ENCODE results near the gene ELP5.
A peak's percentile ranks its signal among the peaks of the same experiment; 100 is the strongest.

ELP5 gene

GRCh38 chr17:7252176-7253043, at the start of gene ELP5:
ELP5 (plus strand) TSS chr17:7252215; CDS start chr17:7252551, 336 bp downstream.
- DNase-seq: peak; percentile 83

GRCh38 chr17:7203391-7203790, 48.6 kb upstream of the ELP5 start:
- no peak for DNase-seq

- no peak for DNase-seq
These were observed 47.7 kb upstream of the ELP5 start for GRCh38 chr17:7204336-7204735.

- DNase-seq: no peak
These were observed 47.1 kb upstream of the ELP5 start for GRCh38 chr17:7204828-7205461.

GRCh38 chr17:7205561-7205960, 46.5 kb upstream of the ELP5 start:
- no peak for DNase-seq

GRCh38 chr17:7207120-7208001, 44.7 kb upstream of the ELP5 start:
- DNase-seq: no peak

GRCh38 chr17:7208027-7208571, 43.9 kb upstream of the ELP5 start:
- no peak for DNase-seq

- DNase-seq: no peak
These were observed 43.1 kb upstream of the ELP5 start for GRCh38 chr17:7208754-7209460.

GRCh38 chr17:7211491-7212273, 40.3 kb upstream of the ELP5 start:
- DNase-seq: no peak

- DNase-seq: no peak
These were observed 38.1 kb upstream of the ELP5 start for GRCh38 chr17:7213895-7214299.

- DNase-seq: peak; percentile 77
These were observed 37.5 kb upstream of the ELP5 start for GRCh38 chr17:7214300-7215135.

GRCh38 chr17:7215136-7215638, 36.8 kb upstream of the ELP5 start:
- DNase-seq: no peak

- no peak for DNase-seq
These were observed 36.3 kb upstream of the ELP5 start for GRCh38 chr17:7215652-7216180.

GRCh38 chr17:7216242-7217112, 35.5 kb upstream of the ELP5 start:
- no peak for DNase-seq

GRCh38 chr17:7217113-7217987, 34.7 kb upstream of the ELP5 start:
- DNase-seq: no peak

GRCh38 chr17:7218166-7218565, 33.8 kb upstream of the ELP5 start:
- no peak for DNase-seq

GRCh38 chr17:7218758-7219157, 33.3 kb upstream of the ELP5 start:
- no peak for DNase-seq

GRCh38 chr17:7219229-7219811, 32.7 kb upstream of the ELP5 start:
- no peak for DNase-seq

Measured in GOT3 (cell line).